GM12892 (cell line): ENCODE measurements around the gene POU6F2.
"Not testable (repeated sequence)": the region's sequence is repeated elsewhere in the genome, so short reads cannot be mapped to it uniquely, and the experiment has no call there.

Source experiments
- DNase-seq: peaks from one replicate; pipeline ENCODE4 v3.0.0; 2011; ENCODE audit not compliant: insufficient read length
- FAIRE-seq: peaks from 2 replicates; lab custom pipeline; 2011; peaks lifted over from hg19 to GRCh38; lab: Jason Lieb, UNC
- POLR2A ChIP-seq: IDR thresholded peaks from 2 replicates; pipeline ENCODE4 v1.6.1; 2011; ENCODE audit warnings: low read depth, low read length, control low read depth
- POLR2AphosphoS5 ChIP-seq: IDR thresholded peaks from 2 replicates; pipeline ENCODE4 v1.6.1; 2011; ENCODE audit warnings: low read depth, low read length, control low read depth
- TAF1 ChIP-seq: IDR thresholded peaks from 2 replicates; pipeline ENCODE4 v1.6.1; 2011; ENCODE audit warnings: low read depth, mild to moderate bottlenecking, control low read depth, low read length, borderline replicate concordance

The POU6F2 gene

GRCh38 chr7:39183796-39184195 is 206.1 kb downstream of the POU6F2 start:
- TF ChIP-seq POLR2A (no peak), TAF1 (no peak), POLR2AphosphoS5 (no peak)
- FAIRE-seq = no peak
- no peak for DNase-seq

GRCh38 chr7:39184391-39184790 is 206.7 kb downstream of the POU6F2 start:
- FAIRE-seq = no peak
- TF ChIP-seq POLR2A (no peak), POLR2AphosphoS5 (no peak)
- DNase-seq = no peak

- no peak for TF ChIP-seq POLR2AphosphoS5
- no peak for TF ChIP-seq POLR2A
- no peak for TF ChIP-seq TAF1
- FAIRE-seq (no peak), DNase-seq (no peak)
Measured at GRCh38 chr7:39186131-39186530, 208.4 kb downstream of the POU6F2 start.

- DNase-seq (no peak), FAIRE-seq (no peak)
- TF ChIP-seq POLR2A (no peak), TAF1 (no peak), POLR2AphosphoS5 (no peak)
Measured at GRCh38 chr7:39186671-39187070, 209.0 kb downstream of the POU6F2 start.

- no peak for DNase-seq
- no peak for FAIRE-seq
- TF ChIP-seq POLR2AphosphoS5 = no peak
- TF ChIP-seq POLR2A = no peak
- no peak for TF ChIP-seq TAF1
Measured at GRCh38 chr7:39187130-39187529, 209.4 kb downstream of the POU6F2 start.

GRCh38 chr7:39192476-39192875 is 214.8 kb downstream of the POU6F2 start:
- FAIRE-seq (no peak), DNase-seq (no peak)
- no peak for TF ChIP-seq TAF1
- TF ChIP-seq POLR2A = no peak
- no peak for TF ChIP-seq POLR2AphosphoS5

GRCh38 chr7:39194388-39194787 is 216.7 kb downstream of the POU6F2 start:
- DNase-seq, FAIRE-seq: not testable (repeated sequence)

GRCh38 chr7:39195967-39196366 is 218.3 kb downstream of the POU6F2 start:
- FAIRE-seq (no peak), DNase-seq (no peak)
- no peak for TF ChIP-seq POLR2A
- no peak for TF ChIP-seq POLR2AphosphoS5
- no peak for TF ChIP-seq TAF1

- no peak for DNase-seq
- TF ChIP-seq TAF1 (no peak), POLR2AphosphoS5 (no peak), POLR2A (no peak)
- no peak for FAIRE-seq
Measured at GRCh38 chr7:39197831-39198230, 220.1 kb downstream of the POU6F2 start.

- no peak for FAIRE-seq
- TF ChIP-seq TAF1 (no peak), POLR2A (no peak), POLR2AphosphoS5 (no peak)
- DNase-seq = no peak
Measured at GRCh38 chr7:39198556-39198955, 220.8 kb downstream of the POU6F2 start.

GRCh38 chr7:39199006-39199405 is 221.3 kb downstream of the POU6F2 start:
- FAIRE-seq (no peak), DNase-seq (no peak)
- TF ChIP-seq TAF1 (no peak), POLR2AphosphoS5 (no peak), POLR2A (no peak)

GRCh38 chr7:39199951-39200350 is 222.2 kb downstream of the POU6F2 start:
- no peak for FAIRE-seq
- no peak for DNase-seq
- TF ChIP-seq POLR2A = no peak
- TF ChIP-seq TAF1 = no peak
- no peak for TF ChIP-seq POLR2AphosphoS5

GRCh38 chr7:39202041-39202440 is 224.3 kb downstream of the POU6F2 start:
- no peak for TF ChIP-seq POLR2AphosphoS5
- TF ChIP-seq POLR2A = no peak
- no peak for TF ChIP-seq TAF1
- DNase-seq (no peak), FAIRE-seq (peak; percentile 27)
